Measurements from ENCODE around the gene BPIFA2. TPM values are rescaled to one million over a fixed set of nuclear protein-coding genes. Genes with fewer than 3 reads are reported as not detected.
"Not testable (repeated sequence)": the region's sequence is repeated elsewhere in the genome, so short reads cannot be mapped to it uniquely, and the experiment has no call there.

The BPIFA2 gene
- total and polyA plus RNA-seq, 9 of the 15 experiments (the other 6 are each of a cell fraction or from before 2014, with no cell fraction given): not detected

GRCh38 chr20:33119725-33120720 is 47.9 kb upstream of the BPIFA2 start (continued):
- TF ChIP-seq HBP1 (CRISPR knock-in tag; IDR thresholded peaks at IDR 0.05) (no peak), FOXO4 (CRISPR knock-in tag; IDR thresholded peaks at IDR 0.05) (no peak), SLC30A9 (CRISPR knock-in tag; IDR thresholded peaks at IDR 0.05) (no peak)

GRCh38 chr20:33120934-33121333 is 47.0 kb upstream of the BPIFA2 start:
- ATAC-seq: no peak
- POLR2A ChIA-PET: interaction anchor here (0.6 to 0.7 kb wide), 4 partner anchors 62 to 1438 kb away, joined by 3 read pairs; no protein-coding TSS in a partner anchor
- intact Hi-C loops (cut with micrococcal nuclease) (no loop called here), in situ Hi-C loops (cut with MboI) (no loop called here)
- Histone ChIP-seq H3K79me2 (ENCODE audit: control insufficient read depth, insufficient read depth, low read length) (no peaks in the 10 kb centered on the region), H3K4me1 (replicated peaks in 1 of 2; ENCODE audit: control insufficient read depth in 2 of 2, insufficient read depth in 2 of 2, low read length in 2 of 2) (no peaks in the 10 kb centered on the region), H3K9me1 (ENCODE audit: control insufficient read depth, insufficient read depth, low read length) (peaks cover 2% of the 10 kb centered on the region), H3K27me3 (ENCODE audit: control insufficient read depth in 2 of 2, insufficient read depth in 2 of 2, low read length in 2 of 2) (peaks cover 0 to 11% of the 10 kb centered on the region in 2 experiments; a peak in 2 of 5 replicates), H3K4me2 (ENCODE audit: insufficient read depth, low read length) (no peak overlapping the region), H3K27ac (ENCODE audit: extremely low read depth, low read depth, low read length) (no peak overlapping the region), H3K36me3 (ENCODE audit: control insufficient read depth, insufficient read depth, low read length) (no peaks in the 10 kb centered on the region), H3K9me3 (replicated peaks; ENCODE audit: control insufficient read depth, insufficient read depth, low read depth, low read length) (no peaks in the 10 kb centered on the region), H3K9ac (ENCODE audit: insufficient read depth in 1 of 2, low read depth in 2 of 2, low read length in 2 of 2) (no peak overlapping the region), H2AFZ (ENCODE audit: low read depth, low read length) (no peak overlapping the region), H4K20me1 (replicated peaks; ENCODE audit: control insufficient read depth, insufficient read depth, low read length) (no peaks in the 10 kb centered on the region), H3K4me3 (no peak overlapping the region)
- no TSS peak for BruUV-seq (replicated peaks)
- TF ChIP-seq LCOR (CRISPR knock-in tag; IDR thresholded peaks at IDR 0.05): no peak
- 6% methylated on average over 3 of the region's 3 CpGs for WGBS (ENCODE audit: insufficient coverage, low coverage, missing lambda C conversion rate)
- DNase-seq (ENCODE audit: extremely low read depth in 1 of 4, low spot score in 3 of 4): no peak
- CTCF ChIA-PET (ENCODE audit: low intra/inter-chr PET ratio): no interaction called here
- FAIRE-seq: no peak

GRCh38 chr20:33122297-33122696 is 45.7 kb upstream of the BPIFA2 start:
- BruUV-seq (replicated peaks); CTCF ChIA-PET (ENCODE audit: low intra/inter-chr PET ratio); FAIRE-seq: not testable (repeated sequence)

More at GRCh38 chr20:33122297-33122696, 45.7 kb upstream of the BPIFA2 start:
- H3K4me3 ChIP-seq; H3K27ac ChIP-seq (ENCODE audit: extremely low read depth, low read depth, low read length); H3K4me2 ChIP-seq (ENCODE audit: insufficient read depth, low read length); ATAC-seq; intact Hi-C loops (cut with micrococcal nuclease); H2AFZ ChIP-seq (ENCODE audit: low read depth, low read length); H3K9ac ChIP-seq (ENCODE audit: insufficient read depth in 1 of 2, low read depth in 2 of 2, low read length in 2 of 2); DNase-seq (ENCODE audit: extremely low read depth in 1 of 4, low spot score in 3 of 4); in situ Hi-C loops (cut with MboI); H4K20me1 ChIP-seq (replicated peaks; ENCODE audit: control insufficient read depth, insufficient read depth, low read length); H3K9me1 ChIP-seq (ENCODE audit: control insufficient read depth, insufficient read depth, low read length); H3K36me3 ChIP-seq (ENCODE audit: control insufficient read depth, insufficient read depth, low read length); H3K4me1 ChIP-seq (replicated peaks in 1 of 2; ENCODE audit: control insufficient read depth in 2 of 2, insufficient read depth in 2 of 2, low read length in 2 of 2); H3K9me3 ChIP-seq (replicated peaks; ENCODE audit: control insufficient read depth, insufficient read depth, low read depth, low read length); H3K79me2 ChIP-seq (ENCODE audit: control insufficient read depth, insufficient read depth, low read length): not testable (repeated sequence)
- POLR2A ChIA-PET: interaction anchor here (0.7 to 1.1 kb wide), 2 partner anchors 12 to 17 kb away, joined by 3 to 5 read pairs; no protein-coding TSS in a partner anchor
- peaks cover 0 to 13% of the 10 kb centered on the region in 2 experiments; a peak in 2 of 5 replicates for H3K27me3 ChIP-seq (ENCODE audit: control insufficient read depth in 2 of 2, insufficient read depth in 2 of 2, low read length in 2 of 2)
- WGBS (ENCODE audit: insufficient coverage, low coverage, missing lambda C conversion rate): 0% methylated on average over 1 of the region's 1 CpG
